GM18861 (cell line): ENCODE results near the gene PLEKHG4.

ENCODE experiments used
- ATAC-seq: cut with Tn5 transposase; IDR thresholded peaks from one replicate; pipeline ENCODE4 v1.9.1; 2021; ENCODE audit not compliant: unreplicated experiment

Gene PLEKHG4

GRCh38 chr16:67279296-67280089 is at the start of gene PLEKHG4:
TSS of gene PLEKHG4 (plus strand) at chr16:67279532. CDS start at chr16:67280045, 513 bp downstream.
- ATAC-seq: peak; percentile 55

GRCh38 chr16:67229906-67230808 is 49.2 kb upstream of the PLEKHG4 start:
- no peak for ATAC-seq

- no peak for ATAC-seq
Observed at GRCh38 chr16:67230809-67231660, 48.3 kb upstream of the PLEKHG4 start.

GRCh38 chr16:67233596-67233995 is 45.7 kb upstream of the PLEKHG4 start:
- ATAC-seq: no peak

- no peak for ATAC-seq
Observed at GRCh38 chr16:67234180-67234597, 45.1 kb upstream of the PLEKHG4 start.

- ATAC-seq: no peak
Observed at GRCh38 chr16:67235816-67236562, 43.3 kb upstream of the PLEKHG4 start.

GRCh38 chr16:67236563-67237395 is 42.6 kb upstream of the PLEKHG4 start:
- no peak for ATAC-seq

GRCh38 chr16:67237396-67238277 is 41.7 kb upstream of the PLEKHG4 start:
- ATAC-seq: no peak

GRCh38 chr16:67238278-67238575 is 41.1 kb upstream of the PLEKHG4 start:
- no peak for ATAC-seq

- ATAC-seq: no peak
Observed at GRCh38 chr16:67238806-67239470, 40.4 kb upstream of the PLEKHG4 start.

- ATAC-seq: no peak
Observed at GRCh38 chr16:67240506-67240905, 38.8 kb upstream of the PLEKHG4 start.

GRCh38 chr16:67241008-67241900 is 38.1 kb upstream of the PLEKHG4 start:
- ATAC-seq: no peak

GRCh38 chr16:67242138-67242730 is 37.1 kb upstream of the PLEKHG4 start:
- no peak for ATAC-seq

GRCh38 chr16:67243481-67243880 is 35.9 kb upstream of the PLEKHG4 start:
- no peak for ATAC-seq

- ATAC-seq: peak; percentile 62
Observed at GRCh38 chr16:67244387-67245185, 34.7 kb upstream of the PLEKHG4 start.

GRCh38 chr16:67245186-67245585 is 34.1 kb upstream of the PLEKHG4 start:
- no peak for ATAC-seq
